ENCODE data around the gene CFAP97D1.

GRCh38 chr17:43825567-43825966, 45.3 kb downstream of the CFAP97D1 start:
- TF ChIP-seq, protein P1, sequence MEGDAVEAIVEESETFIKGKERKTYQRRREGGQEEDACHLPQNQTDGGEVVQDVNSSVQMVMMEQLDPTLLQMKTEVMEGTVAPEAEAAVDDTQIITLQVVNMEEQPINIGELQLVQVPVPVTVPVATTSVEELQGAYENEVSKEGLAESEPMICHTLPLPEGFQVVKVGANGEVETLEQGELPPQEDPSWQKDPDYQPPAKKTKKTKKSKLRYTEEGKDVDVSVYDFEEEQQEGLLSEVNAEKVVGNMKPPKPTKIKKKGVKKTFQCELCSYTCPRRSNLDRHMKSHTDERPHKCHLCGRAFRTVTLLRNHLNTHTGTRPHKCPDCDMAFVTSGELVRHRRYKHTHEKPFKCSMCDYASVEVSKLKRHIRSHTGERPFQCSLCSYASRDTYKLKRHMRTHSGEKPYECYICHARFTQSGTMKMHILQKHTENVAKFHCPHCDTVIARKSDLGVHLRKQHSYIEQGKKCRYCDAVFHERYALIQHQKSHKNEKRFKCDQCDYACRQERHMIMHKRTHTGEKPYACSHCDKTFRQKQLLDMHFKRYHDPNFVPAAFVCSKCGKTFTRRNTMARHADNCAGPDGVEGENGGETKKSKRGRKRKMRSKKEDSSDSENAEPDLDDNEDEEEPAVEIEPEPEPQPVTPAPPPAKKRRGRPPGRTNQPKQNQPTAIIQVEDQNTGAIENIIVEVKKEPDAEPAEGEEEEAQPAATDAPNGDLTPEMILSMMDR (IDR thresholded peaks at IDR 0.05; ENCODE audit: insufficient read depth, low read length, poor library complexity, severe bottlenecking): no peak
- no peak for TF ChIP-seq EZH2phosphoT487 (conservative IDR thresholded peaks at IDR 0.05; ENCODE audit: low read length)
